Dedifferentiated amniotic fluid mesenchymal stem cell (primary cell): Measurements from ENCODE around the gene SYS1.
"Not testable (repeated sequence)": the region's sequence is repeated elsewhere in the genome, so short reads cannot be mapped to it uniquely, and the experiment has no call there.

ENCODE experiments used
- DNase-seq: peaks from one replicate; pipeline ENCODE4 v3.0.0-alpha.2; 2016; ENCODE audit errors: extremely low spot score

SYS1 gene

DNA sequence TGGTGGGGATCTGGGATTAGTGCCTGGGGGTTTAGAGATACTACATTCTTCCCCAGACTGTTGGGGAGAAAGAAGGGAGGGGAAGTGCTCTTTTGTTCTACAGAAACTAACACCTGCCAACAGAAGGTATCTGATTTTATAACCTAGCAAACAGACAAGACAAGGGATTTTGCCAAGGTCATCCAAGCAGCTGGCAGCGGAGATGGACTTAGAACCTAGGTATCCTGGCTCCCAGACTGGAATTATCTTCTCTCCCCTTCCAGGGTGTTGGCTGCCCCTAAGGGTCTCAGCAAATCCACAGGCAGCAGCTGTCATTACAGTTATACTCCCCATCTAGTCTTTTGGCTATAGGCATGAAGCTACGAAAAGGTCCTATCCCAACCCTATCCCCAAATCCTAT is 23.2 kb upstream of the SYS1 start:
- DNase-seq = no peak

DNA sequence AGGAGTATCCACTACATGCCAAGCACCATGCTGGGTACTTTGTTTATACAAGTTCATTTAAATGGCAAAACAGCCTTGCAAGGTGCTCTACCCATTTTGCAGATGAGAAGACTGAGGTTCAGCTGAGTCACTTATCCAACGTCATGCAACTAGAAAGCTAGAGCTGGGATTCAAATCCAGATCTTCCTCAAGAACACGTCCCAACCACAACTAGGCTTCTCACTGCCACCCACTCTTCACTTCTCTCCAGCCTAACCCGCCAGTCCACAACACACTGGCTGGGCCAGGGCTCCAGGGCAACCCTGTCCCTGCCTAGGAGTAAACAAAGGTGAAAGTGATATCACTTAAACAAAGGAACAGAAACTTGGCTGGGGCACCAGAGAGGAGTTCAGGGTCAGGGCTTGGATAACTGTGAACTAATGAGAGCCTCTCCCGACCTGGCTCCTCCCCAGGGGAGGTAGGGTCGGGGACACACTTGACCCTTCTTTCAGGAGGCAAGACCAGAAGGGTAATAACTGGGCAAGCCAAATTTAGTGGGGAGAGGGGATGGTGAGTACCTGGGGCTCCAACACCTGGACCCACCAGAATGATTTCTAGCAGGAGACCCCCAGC is 22.6 kb upstream of the SYS1 start:
- no peak for DNase-seq

DNA sequence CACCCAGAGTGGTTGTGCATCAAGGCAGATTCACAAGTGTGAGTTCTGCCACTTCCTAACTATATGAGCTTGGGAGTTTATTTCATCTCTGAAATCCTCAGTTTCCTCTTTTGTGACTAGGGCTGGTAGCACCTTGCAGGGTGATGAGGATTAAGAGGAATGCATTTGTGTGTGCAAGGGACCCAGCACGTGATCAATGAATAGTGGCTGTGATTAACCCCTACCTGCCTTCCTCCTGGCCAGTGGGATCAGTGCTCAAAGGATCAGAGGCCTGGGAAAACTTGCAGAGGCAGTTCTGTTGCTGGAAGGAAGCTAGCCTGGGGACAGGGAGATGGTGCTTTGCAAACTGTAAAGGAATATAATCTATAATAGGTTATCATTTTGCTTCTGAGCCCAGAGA is 22.0 kb upstream of the SYS1 start:
- DNase-seq = no peak

DNA sequence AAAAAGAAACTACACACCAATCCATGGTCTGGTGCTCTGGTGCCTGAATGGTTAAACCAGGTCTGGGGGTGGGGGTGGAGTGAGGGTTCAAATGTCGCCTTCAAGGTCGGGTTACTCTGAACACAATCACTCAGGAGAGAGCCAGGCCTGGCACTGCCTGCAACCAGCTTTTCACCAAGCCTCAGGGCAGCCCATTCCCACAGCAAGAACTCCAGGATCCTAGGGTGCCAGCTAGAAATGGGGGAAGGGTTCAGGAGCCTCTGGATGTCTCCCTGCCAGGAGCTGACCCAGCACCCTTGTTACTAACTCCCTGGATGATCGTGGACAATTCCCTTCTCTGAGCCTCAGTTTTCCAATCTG is 21.4 kb upstream of the SYS1 start:
- DNase-seq = no peak

DNA sequence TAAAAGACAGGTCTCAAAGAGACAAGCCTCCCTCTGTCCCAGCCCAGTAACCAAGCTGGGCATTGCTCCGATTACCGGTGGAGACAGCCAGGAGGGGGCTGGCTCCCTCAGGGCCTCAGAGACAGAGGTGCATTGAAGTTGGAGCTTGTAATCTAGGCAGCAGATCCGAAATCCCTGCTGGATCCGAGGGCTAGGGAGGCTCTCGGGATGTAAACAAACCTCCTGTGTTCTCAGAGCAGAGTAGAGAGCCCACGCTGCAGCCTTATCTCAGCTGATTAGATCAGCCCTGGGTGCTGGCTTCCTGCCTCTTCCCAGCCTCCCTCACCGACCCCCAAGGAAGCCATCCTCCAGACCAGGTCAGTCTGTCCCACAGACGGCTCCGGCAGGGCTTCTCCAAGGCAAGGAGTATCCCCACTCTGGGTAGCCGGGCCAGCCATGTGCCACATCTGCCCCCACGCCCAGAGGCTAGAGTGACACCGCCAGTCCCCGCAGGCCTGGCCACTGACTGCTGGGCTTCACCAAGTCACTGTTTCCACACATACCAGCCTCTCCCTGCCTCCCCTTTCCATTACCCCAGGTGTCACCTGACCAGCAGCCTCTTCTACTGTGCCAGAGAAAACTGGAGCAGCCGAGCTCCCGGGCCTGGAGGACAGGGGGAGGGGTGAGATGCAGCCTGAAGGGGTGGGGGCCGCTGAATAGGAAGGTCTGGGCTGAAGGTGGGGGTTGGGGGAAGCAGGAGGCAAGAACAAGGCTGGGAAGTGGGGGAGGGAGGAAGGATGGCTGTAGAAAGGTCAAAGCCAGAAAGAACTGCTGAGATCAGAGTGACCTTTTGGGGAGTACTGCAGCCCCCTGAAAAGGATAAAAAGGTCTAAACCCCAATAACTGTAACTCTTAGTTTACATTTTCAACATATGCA is 20.8 kb upstream of the SYS1 start:
- DNase-seq = no peak

DNA sequence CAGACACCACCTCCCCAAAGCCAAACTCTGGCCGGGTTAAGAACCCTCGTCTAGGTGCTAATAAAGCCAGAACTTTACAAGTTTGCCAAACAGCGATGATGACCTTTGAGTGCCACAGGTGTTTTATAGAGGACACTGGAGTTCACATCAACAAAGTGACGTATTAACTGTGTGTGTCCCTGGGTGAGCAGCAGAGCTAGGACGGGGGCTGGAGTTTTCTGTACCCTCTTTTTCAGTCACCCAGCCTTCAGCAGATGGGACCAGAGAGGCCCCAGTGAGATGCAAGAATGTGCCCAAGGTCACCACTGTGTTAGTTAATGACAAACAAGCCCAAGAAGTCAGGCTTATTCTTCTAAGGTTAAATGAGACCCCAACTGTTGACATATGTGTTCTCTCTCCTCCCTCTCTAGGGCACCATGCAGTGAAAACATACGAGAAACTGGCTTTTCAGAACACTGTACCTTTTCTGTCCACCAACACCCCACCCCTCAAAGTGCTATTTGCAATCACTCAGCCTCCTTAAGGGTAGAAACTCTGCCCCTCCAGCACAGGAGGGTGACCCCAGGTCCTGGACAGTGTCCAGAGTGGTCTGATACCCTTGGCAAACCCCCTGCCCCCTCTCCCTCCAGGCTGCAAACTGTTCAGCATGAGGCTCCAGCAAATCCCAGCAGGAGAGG is 20.0 kb upstream of the SYS1 start:
- no peak for DNase-seq

DNA sequence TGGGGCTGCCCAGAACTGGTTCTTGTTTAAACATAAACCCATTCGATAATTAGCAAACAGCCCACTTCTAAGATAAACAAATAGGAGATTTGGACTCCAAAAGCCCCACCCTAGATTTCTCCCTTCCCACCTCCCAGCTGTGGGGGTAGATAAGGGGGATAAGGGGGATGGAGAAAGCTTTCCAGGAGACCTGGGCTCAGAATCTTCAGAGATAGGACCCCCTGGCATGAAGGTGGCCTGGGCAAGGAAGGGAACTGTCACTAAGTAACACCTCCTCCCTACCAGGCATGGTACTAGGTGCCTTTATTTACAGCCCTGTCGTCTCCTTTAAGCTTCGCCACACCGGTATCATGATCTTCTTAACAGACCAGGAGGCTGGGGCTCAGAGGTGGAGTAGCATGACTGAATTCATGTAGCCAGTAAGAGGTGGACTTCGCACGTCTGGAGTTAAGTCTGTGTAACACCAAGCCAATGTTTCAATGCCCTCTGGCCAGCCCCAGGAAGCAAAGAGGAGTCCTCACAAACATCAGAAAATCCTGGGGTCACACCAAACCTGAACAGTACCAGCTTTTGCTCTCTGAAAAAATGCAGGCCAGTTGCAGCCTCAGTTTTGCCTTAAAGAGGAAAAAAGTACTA is 19.3 kb upstream of the SYS1 start:
- no peak for DNase-seq

DNA sequence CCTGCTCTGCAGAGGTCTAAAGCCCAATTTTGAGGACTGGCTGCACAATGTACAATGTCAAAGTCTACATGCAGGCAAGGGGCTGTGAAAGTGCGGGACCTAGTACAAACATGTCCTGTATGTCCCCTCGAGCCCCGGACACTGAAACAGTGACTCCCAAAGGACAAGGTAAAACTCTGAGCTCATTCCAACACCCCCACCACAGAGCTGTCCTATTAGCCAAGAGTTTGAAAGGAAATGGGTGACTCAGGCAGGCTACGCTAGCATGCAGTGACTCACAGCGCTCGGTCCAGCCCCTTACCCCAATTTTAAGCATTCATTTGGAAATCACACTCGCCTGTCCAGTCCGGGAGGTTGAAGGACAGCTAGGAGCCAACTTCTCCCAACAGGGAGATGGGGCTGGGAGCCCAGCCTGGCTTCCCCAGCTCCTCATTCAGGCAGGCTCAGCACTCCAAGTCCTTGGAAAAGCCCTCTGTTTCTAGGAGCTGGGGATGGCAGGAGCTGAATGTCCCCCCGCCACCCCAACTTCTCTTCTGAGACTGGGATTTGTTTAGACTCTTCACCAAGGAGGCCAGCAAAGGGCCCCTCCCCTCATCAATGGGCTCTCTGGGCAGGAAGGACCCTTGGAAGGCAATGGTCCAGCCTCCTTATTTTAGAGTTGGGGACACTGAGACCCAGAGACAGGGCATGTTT is 18.6 kb upstream of the SYS1 start:
- peak; percentile 83 for DNase-seq

DNA sequence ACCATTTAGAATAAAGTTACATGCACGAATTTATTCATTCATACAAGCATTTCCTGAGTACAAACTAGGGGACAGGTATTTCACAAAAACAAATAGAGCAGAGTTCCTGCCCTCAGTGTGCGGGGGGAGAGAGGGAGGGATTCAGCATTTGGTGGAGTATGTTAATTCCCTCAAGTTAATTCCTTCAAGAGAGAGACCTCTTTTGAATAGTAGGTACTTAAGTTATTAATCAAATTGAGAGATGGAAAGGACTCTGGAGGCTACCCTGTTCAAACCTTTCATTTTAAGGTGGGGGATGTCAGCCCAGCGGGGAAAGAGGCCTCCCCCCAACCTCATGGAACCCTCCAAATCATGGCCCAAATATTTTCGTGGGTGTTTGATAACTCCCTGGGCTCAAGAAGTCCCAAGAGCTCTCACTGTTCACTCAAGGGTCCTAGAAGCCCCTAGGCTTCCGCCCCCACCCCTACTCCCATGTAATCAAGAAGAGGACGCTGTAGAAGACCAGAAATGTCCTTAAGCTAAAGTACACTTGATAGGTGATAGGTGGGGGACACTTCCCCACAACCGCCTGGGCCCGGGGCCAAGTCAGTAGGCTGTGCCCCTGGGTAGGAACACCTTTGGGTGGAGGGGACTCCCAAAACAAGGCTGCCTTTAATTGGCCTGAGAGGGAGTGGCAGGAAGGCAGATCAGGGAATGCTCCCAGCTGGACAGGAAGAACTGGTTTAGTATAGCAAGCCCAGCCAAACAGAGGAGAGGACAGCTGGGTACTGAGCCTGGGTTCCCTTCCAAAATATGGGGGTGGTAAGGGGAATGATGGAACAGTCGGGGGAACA is 17.6 kb upstream of the SYS1 start:
- DNase-seq = no peak

DNA sequence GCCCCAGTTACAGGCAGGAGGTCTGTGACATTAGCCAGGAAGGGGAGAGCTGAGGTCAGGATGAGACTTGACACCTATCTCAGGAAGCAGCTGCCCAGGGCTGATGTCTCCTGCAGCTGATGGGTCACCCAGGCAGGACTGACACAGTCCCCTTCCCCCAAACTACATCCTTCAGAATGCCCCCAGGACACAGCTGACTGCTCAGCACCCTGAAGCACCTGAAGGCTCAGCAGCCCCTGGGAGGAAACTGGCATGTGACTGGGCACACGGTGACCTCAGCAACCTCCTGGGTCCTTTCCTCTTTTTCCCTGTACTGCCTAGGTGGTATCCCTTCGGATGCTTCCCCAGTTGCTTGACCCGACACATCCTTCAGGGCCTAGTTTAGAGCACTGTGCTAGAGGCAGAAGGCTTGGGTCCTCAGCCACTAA is 16.7 kb upstream of the SYS1 start:
- no peak for DNase-seq

DNA sequence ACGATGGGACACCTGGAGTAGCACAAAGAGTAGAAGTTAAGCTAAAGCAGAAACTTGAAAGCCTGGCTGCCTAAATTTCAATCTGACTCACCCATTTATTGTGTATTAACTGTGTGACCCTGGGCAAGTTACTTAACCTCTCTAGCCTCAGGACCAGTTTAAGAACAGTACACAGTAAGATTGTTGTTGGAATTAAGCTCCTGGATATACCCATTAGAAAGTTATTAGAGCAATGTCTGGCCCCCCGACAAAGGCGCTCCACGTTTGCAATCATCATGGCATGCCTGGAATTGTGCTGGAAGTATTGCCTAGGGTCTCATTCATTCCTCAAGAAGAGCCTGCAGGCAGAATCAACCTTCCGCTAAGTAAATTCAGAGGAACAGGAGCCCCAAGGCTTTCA is 16.1 kb upstream of the SYS1 start:
- DNase-seq = no peak

DNA sequence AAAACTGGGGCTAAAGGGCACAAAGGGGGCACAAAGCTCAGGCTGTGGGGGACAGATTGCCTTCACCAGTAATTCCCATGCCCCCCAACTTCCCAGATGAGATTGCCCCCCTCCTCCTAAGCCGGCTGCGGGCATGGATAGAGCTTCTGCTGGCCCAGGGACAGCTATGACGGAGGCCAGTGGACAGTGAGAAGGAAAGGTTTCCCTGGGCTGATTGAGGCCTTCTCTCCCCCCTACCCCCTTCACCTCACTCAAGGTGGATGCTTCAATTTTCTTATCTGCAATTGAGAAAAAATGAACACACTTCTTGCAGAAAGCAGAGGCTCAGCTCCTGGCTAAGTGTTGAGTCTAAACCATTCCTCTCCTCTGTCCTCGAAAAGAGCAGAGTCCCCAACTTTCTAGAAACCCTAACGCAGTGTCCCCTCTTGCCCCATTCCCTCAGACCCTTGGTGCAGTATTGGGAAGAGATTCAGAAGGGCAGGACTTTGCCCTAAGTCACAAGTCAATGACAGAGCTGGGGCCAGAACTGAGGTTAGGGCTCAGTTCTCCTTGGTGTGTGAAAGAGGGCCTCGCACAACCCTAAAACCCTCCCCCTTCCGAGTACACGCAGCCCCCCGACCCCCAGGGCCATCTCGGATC is 15.5 kb upstream of the SYS1 start:
- DNase-seq = no peak

DNA sequence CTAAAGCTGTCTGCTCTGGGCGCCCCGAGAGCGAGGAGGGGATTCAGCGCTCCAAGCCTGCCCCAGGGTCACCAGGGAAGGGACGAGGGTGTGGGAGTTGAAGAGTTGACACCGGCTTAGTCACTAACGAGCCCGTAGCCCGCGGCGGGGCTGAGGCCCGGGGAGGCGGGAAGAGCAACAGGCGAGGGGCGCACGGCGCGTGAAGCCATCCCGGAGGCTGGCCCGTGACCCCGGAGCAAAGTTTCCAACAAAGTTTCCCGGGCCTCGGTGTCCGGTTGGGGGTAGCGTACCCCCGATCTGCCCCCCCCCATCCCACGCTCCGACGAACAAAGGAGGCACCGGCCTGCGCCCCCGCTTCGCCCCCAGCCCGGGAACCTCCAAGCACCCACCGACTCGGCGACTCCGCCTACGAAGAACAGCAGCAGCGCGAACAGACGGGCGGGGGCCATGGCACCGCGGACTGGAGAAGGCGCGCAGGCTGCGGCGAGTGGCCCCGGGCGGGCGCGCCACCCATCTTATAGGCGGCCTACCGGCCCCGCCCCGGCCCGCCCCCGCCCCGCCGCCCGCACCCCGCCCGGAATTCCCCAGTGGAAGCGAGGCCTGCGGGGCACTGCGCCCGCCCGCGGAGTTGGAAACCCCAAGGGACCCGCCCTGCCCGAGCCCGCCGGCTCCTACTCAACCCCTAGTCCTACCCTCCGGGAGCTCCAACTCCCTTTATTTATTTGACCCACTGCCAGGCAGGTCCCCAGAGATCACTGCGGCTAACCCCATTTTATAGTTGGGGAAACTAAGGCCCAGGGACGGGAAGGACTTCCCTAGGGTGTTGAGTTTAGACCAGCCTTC is 14.8 kb upstream of the SYS1 start, which contains the start of gene SDC4:
SDC4 (minus strand) TSS at position 489 of the 843 bp plus-strand sequence; CDS start at position 449, 40 bp downstream.
- DNase-seq = peak; percentile 47

DNA sequence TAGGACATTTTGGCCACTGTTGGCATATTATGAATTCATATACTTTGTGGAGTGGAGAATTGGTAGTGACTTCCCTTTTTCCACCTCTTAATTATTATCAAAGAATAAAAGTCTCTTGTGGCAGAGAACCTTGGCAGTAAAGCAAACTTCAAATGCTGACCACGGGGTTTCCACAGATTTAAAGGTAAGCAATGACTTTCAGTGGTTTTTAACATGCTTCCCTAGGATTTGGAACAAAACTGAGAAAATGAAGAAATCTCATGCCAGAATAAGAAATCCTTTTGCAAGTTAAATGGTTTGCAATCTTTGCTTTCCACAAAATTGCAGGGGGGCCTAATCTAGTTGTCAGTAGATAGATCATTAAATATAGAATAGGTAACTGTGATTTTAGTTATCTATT is 12.7 kb upstream of the SYS1 start:
- DNase-seq = no peak

DNA sequence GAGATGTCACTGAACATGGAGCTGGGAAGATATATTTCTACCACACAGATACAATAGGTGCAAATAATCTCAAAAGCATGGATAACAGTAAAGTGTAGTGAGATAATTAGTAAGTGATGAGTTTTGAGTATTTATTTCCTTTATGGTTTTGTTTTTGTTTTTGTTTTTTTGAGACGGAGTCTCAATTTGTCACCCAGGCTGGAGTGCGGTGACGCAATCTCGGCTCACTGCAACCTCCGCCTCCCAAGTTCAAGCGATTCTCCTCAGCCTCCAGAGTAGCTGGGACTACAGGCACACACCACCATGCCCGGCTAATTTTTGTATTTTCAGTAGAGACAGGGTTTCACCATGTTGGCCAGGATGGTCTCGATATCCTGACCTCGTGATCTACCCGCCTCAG is 12.2 kb upstream of the SYS1 start:
- DNase-seq = not testable (repeated sequence)

DNA sequence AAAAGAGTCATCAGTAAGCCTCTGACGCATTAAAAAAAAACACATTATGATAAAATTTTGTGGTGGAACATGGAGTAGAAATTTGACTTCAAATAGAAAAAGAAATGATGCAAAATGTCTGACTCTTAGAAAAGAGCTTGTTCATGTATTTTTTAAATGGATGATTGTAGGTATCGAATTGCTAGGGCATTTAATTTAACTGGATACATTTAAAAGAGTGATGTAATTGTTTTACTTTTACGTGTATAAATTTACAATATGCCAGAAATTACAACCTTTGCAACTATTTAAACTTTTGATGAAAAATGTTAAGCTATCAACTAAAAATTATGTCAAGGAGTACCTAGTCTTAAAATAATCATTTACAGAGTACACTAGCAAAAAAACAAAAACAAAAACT is 10.2 kb upstream of the SYS1 start:
- no peak for DNase-seq

DNA sequence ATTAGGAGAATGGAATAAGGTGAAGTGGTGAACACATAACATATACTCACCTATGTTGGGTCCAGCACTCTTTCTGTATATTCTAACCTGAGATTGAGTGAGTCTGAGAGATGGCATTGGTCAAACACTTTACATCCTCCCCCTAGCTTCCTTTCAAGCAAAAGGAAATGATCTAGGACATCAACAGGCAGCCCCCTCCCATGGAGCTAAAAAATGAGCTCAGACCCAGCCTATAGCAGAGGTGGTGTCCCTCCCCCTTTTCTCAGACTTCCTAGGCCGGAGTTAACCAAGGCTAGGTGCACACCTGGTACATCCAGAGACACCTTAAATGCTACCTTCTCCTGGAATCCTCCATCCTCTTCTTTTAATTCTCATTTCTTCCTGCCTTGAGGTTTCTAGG is 9.2 kb upstream of the SYS1 start:
- no peak for DNase-seq

DNA sequence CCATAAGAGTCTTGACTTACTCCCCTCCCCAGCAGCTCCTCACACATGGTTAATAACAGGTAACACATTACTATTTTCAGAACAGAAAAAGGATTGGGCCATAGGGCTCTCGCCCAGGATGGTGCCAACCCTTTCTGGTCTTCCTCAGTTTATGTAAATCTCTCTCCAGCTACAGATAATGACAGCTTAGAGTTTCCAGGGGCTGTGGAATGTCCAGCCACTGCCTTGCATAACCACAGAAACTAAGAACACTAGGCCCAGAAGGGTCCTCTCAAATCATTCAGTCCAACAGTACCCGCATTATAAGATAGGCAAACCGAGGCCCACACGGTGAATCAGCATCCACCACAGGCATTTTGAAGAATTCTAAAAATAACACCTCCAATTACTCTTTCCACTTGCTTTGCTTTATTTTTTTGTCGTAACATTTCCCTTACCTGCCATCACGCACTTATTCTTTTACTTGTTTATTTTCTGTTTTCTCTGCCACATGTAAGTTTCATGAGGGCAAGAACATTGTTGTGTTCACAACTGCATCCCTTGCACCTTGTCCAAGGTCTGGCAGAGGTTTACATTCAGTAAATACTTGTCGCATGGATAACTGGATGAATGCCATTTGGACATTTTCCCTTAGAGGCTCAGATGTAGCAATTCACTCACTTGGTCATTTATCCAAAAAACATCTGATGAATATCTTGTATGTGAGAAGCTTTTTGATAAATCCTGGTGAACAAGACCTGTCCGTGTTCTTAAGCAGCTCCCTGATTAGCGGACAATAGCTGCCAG is 8.3 kb upstream of the SYS1 start:
- DNase-seq = no peak
